ENCODE measurements around the gene MTTP.

GRCh38 chr4:99657798-99658197 is 83.2 kb downstream of the MTTP start, which contains the start of gene C4orf54:
- TF ChIP-seq CTCF (conservative IDR thresholded peaks at IDR 0.05; ENCODE audit: low read length) (no peak), EZH2phosphoT487 (IDR thresholded peaks at IDR 0.05; ENCODE audit: borderline replicate concordance, low read depth, low read length) (no peak)

All from OCI-LY7 (cell line).